Astrocyte (in vitro differentiated cells and primary cell): ENCODE data around the gene WNT4.

ENCODE experiments used
- CTCF ChIP-seq: IDR thresholded peaks from 2 replicates; pipeline ENCODE4 v1.5.1; 2011; ENCODE audit warnings: low read depth, mild to moderate bottlenecking, inconsistent platforms, low read length, moderate library complexity; ENCODE audit not compliant: insufficient read depth
- EZH2 ChIP-seq: IDR thresholded peaks from 2 replicates; pipeline ENCODE4 v1.6.1; 2012; ENCODE audit warnings: mild to moderate bottlenecking, low read length, inconsistent platforms; ENCODE audit not compliant: insufficient read depth

- no peak for TF ChIP-seq CTCF
- TF ChIP-seq EZH2, result no peak
Measured at GRCh38 chr1:22114083-22115012, 28.5 kb downstream of the WNT4 start.
